ENCODE results near the gene TRMU.

DNA sequence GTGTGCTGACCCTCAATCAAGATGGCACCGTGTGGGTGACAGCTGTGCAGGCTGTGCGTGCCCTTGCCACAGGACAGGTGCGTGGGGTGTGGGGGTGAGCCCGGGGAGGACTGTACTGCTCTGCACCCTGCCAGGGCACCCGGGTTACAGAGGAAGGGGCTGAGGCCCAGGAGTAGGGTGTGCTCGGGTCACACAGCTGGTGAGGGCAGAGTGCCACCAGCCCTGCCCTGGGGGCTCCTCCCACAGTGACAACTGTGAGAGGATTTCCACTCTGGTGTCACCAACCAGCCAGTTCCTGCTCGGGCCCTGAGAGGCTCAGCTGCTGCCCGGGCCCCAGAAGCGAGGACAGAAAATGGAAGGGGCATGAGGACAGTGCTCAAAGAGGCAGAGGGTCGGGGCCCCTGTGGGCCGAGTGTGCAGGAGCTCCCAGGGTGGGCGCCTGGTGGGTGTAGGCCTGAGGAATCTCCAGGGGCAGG, 20.5 kb downstream of the TRMU start:
- TF ChIP-seq EZH2phosphoT487 (IDR thresholded peaks at IDR 0.05; ENCODE audit: low read depth, severe bottlenecking, unreplicated experiment) (no peak), CTCF (IDR thresholded peaks at IDR 0.05; ENCODE audit: poor library complexity) (no peak), EZH2 (IDR thresholded peaks at IDR 0.05; ENCODE audit: borderline replicate concordance) (no peak)

Measured in hepatocyte (in vitro differentiated cells).